Anterior cingulate cortex (tissue), 58 donors: ENCODE data around the gene MCHR2.
"Not testable (repeated sequence)": the region's sequence is repeated elsewhere in the genome, so short reads cannot be mapped to it uniquely, and the experiment has no call there.

Source experiments
- DNase-seq, 58 donors: peaks; one replicate each; lab custom pipeline; 2025; lab: John Stamatoyannopoulos, UW

Gene MCHR2

GRCh38 chr6:99993533-99994251, at the start of gene MCHR2:
MCHR2 (minus strand) TSS chr6:99994223; CDS start chr6:99956147, 38,076 bp downstream.
- peak in 12 of 58 donors; percentile 1 to 43 (median 12) for DNase-seq

- DNase-seq: not testable (repeated sequence)
Observed at GRCh38 chr6:100038546-100038945, 44.5 kb upstream of the MCHR2 start.

GRCh38 chr6:100035873-100036653, 42.0 kb upstream of the MCHR2 start:
- no peak for DNase-seq

GRCh38 chr6:100023798-100024197, 29.8 kb upstream of the MCHR2 start:
- no peak for DNase-seq

GRCh38 chr6:100022847-100023246, 28.8 kb upstream of the MCHR2 start:
- DNase-seq: no peak

GRCh38 chr6:100008857-100009256, 14.8 kb upstream of the MCHR2 start:
- DNase-seq: no peak

- peak in 32 of 58 donors; percentile 1 to 70 (median 22) for DNase-seq
Observed at GRCh38 chr6:100001915-100002388, 7.9 kb upstream of the MCHR2 start.

GRCh38 chr6:99997141-99997540, 3.1 kb upstream of the MCHR2 start:
- no peak for DNase-seq

GRCh38 chr6:99995916-99996315, 1.9 kb upstream of the MCHR2 start:
- DNase-seq: no peak

GRCh38 chr6:99993146-99993532, 884 bp downstream of the MCHR2 start:
- no peak for DNase-seq

GRCh38 chr6:99991955-99992354, 2.1 kb downstream of the MCHR2 start:
- peak in 2 of 58 donors; percentile 1 to 14 for DNase-seq

- DNase-seq: no peak
Observed at GRCh38 chr6:99980741-99981140, 13.3 kb downstream of the MCHR2 start.

GRCh38 chr6:99979953-99980352, 14.1 kb downstream of the MCHR2 start:
- no peak for DNase-seq

GRCh38 chr6:99967052-99967451, 27.0 kb downstream of the MCHR2 start:
- DNase-seq: no peak

GRCh38 chr6:99960027-99960426, 34.0 kb downstream of the MCHR2 start:
- DNase-seq: no peak

- DNase-seq: no peak
Observed at GRCh38 chr6:99951016-99951805, 42.8 kb downstream of the MCHR2 start.

- no peak for DNase-seq
Observed at GRCh38 chr6:99946005-99946404, 48.0 kb downstream of the MCHR2 start.

GRCh38 chr6:99943846-99944245, 50.2 kb downstream of the MCHR2 start:
- no peak for DNase-seq

- no peak for DNase-seq
Observed at GRCh38 chr6:99940582-99940981, 53.4 kb downstream of the MCHR2 start.

- DNase-seq: no peak
Observed at GRCh38 chr6:99933129-99933528, 60.9 kb downstream of the MCHR2 start.

- DNase-seq: peak in 1 of 58 donors; percentile 11
Observed at GRCh38 chr6:99912657-99913056, 81.4 kb downstream of the MCHR2 start.
